Panc1 (cell line): ENCODE data around the gene LETMD1. TPM values are rescaled to one million over a fixed set of nuclear protein-coding genes. Genes with fewer than 3 reads are reported as not detected.
"Not testable (repeated sequence)": the region's sequence is repeated elsewhere in the genome, so short reads cannot be mapped to it uniquely, and the experiment has no call there.

Source experiments
- ATAC-seq: fragments of 200-7000 bp; cut with Tn5 transposase; 2 replicates; pipeline ENCODE4 v1.9.1; 2020; ENCODE audit warnings: mild to moderate bottlenecking, moderate library complexity
- BruUV-seq: library from RNA; stranded (reverse); fragments of 400-500 nt; replicated peaks from 2 replicates; lab custom pipeline; 2021; lab: Mats Ljungman, UMichigan
- CTCF ChIA-PET: fragments of 300-600 bp; sonication (Branson Sonifier 250); formaldehyde crosslinking; loops from one replicate; lab custom pipeline; 2022; ENCODE audit warnings: antibody characterized with exemption; lab: Charles Lee
- POLR2A ChIA-PET: fragments of 300-600 bp; sonication (Branson Sonifier 250); formaldehyde crosslinking; loops from one replicate; lab custom pipeline; 2022; ENCODE audit warnings: antibody characterized with exemption; lab: Charles Lee
- DNase-seq: peaks from one replicate; pipeline ENCODE4 v3.0.0-alpha.2; 2010; ENCODE audit warnings: low read depth, low spot score
- H3K27ac ChIP-seq: 2 replicates; pipeline ENCODE4 v1.5.1; 2011; ENCODE audit warnings: mild to moderate bottlenecking, low read length, inconsistent platforms
- H3K27me3 ChIP-seq: fragments of 200-500 bp; sonication (Bioruptor generic); 2 replicates; pipeline ENCODE4 v1.6.0; 2014; ENCODE audit warnings: low read length, inconsistent platforms; ENCODE audit not compliant: control insufficient read depth, insufficient read depth
- H3K36me3 ChIP-seq: fragments of 200-500 bp; sonication (Bioruptor generic); 2 replicates; pipeline ENCODE4 v1.5.1; 2014; ENCODE audit warnings: inconsistent platforms, mild to moderate bottlenecking, low read length, moderate library complexity; ENCODE audit not compliant: control insufficient read depth, insufficient read depth
- H3K4me1 ChIP-seq: 2 replicates; pipeline ENCODE4 v1.5.1; 2011; ENCODE audit warnings: inconsistent platforms, mild to moderate bottlenecking, low read length, moderate library complexity; ENCODE audit not compliant: control insufficient read depth, insufficient read depth
- H3K4me3 ChIP-seq, 2 experiments: 2 replicates each; pipeline ENCODE4 v1.5.1; 2011 to 2012; ENCODE audit warnings: low read depth in 2 of 2, low read length in 2 of 2, mild to moderate bottlenecking in 2 of 2, inconsistent platforms in 1 of 2, moderate library complexity in 1 of 2
- H3K9me3 ChIP-seq: fragments of 200-500 bp; sonication (Bioruptor generic); 2 replicates; pipeline ENCODE4 v1.5.1; 2014; ENCODE audit warnings: low read depth, mild to moderate bottlenecking, inconsistent platforms, low read length, moderate library complexity; ENCODE audit not compliant: control insufficient read depth, insufficient read depth
- CTCF ChIP-seq: fragments of 450-650 bp; IDR thresholded peaks from 2 replicates; pipeline ENCODE4 v1.5.1; 2017; ENCODE audit warnings: mild to moderate bottlenecking
- POLR2AphosphoS5 ChIP-seq: IDR thresholded peaks from 2 replicates; pipeline ENCODE4 v1.6.1; 2012; ENCODE audit warnings: mild to moderate bottlenecking, low read depth, low read length, moderate library complexity
- REST ChIP-seq, 2 experiments: IDR thresholded peaks; 2 replicates each; pipeline ENCODE4 v1.6.1; 2011 to 2012; ENCODE audit warnings: low read depth in 2 of 2, control low read depth in 1 of 2, low read length in 1 of 2, mild to moderate bottlenecking in 1 of 2, moderate library complexity in 1 of 2; ENCODE audit not compliant: insufficient read depth in 1 of 2
- SIN3A ChIP-seq: IDR thresholded peaks from 2 replicates; pipeline ENCODE4 v1.6.1; 2012; ENCODE audit warnings: low read depth, mild to moderate bottlenecking, low read length, moderate library complexity, borderline replicate concordance; ENCODE audit not compliant: insufficient read depth
- TCF7L2 ChIP-seq: IDR thresholded peaks from 2 replicates; pipeline ENCODE4 v1.6.1; 2011; ENCODE audit warnings: mild to moderate bottlenecking, low read depth, low read length, inconsistent platforms
- in situ Hi-C: cut with HindIII; loops from 2 replicates; pipeline ENCODE4 v1.10.0; 2016; ENCODE audit warnings: low sequenced_read_pairs, low pct_unique_long_range_greater_than_20kb
- intact Hi-C: fragments of 100-400 bp; cut with micrococcal nuclease; formaldehyde crosslinking; loops from one replicate; pipeline ENCODE4 v1.10.0; 2022; ENCODE audit not compliant: unreplicated experiment
- total RNA-seq: library from RNA; stranded (reverse); gene quantifications from one replicate; pipeline ENCODE4 v1.2.1, GENCODE V29; 2021; ENCODE audit not compliant: unreplicated experiment

LETMD1 gene
- total RNA-seq, 1 experiment from 2014 or later, result 47.9 TPM

DNA sequence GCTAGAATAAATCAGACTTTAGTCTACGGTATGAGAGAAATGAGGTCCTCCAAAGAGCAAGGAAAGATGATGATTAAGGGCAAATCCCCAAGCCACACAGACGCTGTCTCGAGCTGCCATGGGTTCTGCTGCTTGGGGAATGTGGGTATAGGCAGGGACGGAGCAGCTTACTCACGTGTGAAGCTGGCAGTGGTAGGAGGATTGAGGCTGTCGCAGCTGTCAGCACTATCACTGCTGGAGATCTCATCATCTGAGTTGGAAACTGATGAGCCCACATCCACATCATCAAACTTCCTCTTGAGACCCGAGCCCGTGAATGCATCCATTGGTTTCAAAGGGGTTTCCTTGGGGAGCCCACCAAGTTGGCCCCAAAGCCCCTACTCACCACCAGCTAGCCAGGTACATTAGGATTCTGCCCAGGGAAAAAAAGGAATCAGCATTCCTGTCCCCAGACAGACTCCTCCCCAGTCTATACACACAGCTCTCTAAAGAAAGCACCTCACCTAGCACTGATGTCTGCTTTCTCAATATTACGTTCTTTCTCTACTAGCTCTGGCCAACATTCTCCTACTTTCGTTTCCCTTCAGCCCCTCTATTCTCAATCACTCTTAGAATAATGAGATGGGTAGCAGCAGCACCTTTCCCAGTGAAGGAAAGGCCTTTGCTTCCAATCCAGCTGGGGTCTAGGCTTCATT, 28.3 kb downstream of the LETMD1 start:
- in situ Hi-C loops (no loop called here), intact Hi-C loops (no loop called here)
- DNase-seq (no peak), ATAC-seq (no peak)
- TF ChIP-seq TCF7L2, result no peak
- no peak for TF ChIP-seq REST (IDR thresholded peaks at IDR 0.05; ENCODE audit: insufficient read depth in 1 of 2, low read depth in 2 of 2, low read length in 1 of 2)
- no peak for TF ChIP-seq CTCF
- no peak for TF ChIP-seq POLR2AphosphoS5
- TF ChIP-seq SIN3A, result no peak
- H3K27ac ChIP-seq, result no peak overlapping the region
- POLR2A ChIA-PET, result interaction anchor here (0.7 kb wide), 1 partner anchor 11 kb away, joined by 13 read pairs; no protein-coding TSS in a partner anchor
- H3K36me3 ChIP-seq, result no peaks in the 10 kb centered on the region
- H3K9me3 ChIP-seq, result no peaks in the 10 kb centered on the region
- CTCF ChIA-PET, result no interaction called here
- TSS peak; percentile 6 for BruUV-seq
- peaks cover 2% of the 10 kb centered on the region for H3K4me1 ChIP-seq
- H3K27me3 ChIP-seq, result no peaks in the 10 kb centered on the region
- no peak overlapping the region for H3K4me3 ChIP-seq

DNA sequence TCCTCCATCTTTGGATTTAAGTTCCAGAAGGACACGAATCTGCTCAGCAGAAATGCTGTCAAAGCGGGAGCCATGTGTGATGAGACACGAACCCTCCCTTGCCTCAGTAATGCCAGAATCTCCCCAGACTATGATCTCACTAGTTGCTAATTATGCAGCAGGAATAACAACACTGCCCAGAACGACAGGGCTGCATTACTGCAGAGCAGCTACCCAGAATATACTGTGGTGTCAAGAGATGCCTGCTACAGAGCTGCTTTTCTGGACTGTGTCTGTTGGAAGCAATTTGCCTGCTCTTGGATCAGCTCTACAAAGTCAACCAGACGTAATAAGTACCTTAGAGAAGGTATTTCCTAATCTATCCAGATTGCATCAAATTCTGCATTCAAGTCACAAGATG, 29.8 kb downstream of the LETMD1 start:
- Histone ChIP-seq H3K27ac (no peak overlapping the region), H3K9me3 (no peaks in the 10 kb centered on the region), H3K36me3 (peaks cover 2% of the 10 kb centered on the region; the same call in 1 of the 2 replicates), H3K4me1 (peaks cover 9% of the 10 kb centered on the region), H3K27me3 (no peaks in the 10 kb centered on the region), H3K4me3 (no peak overlapping the region)
- no peak for TF ChIP-seq POLR2AphosphoS5
- TF ChIP-seq REST (IDR thresholded peaks at IDR 0.05; ENCODE audit: insufficient read depth in 1 of 2, low read depth in 2 of 2, low read length in 1 of 2), result no peak
- TF ChIP-seq TCF7L2, result no peak
- TF ChIP-seq CTCF, result no peak
- no peak for TF ChIP-seq SIN3A
- in situ Hi-C loops, result no loop called here
- ChIA-PET CTCF (no interaction called here), POLR2A (interaction anchor here (0.6 kb wide), 1 partner anchor 1081 kb away, joined by 5 read pairs; no protein-coding TSS in a partner anchor)
- ATAC-seq (no peak), DNase-seq (no peak)
- BruUV-seq, result no TSS peak
- intact Hi-C loops, result no loop called here

DNA sequence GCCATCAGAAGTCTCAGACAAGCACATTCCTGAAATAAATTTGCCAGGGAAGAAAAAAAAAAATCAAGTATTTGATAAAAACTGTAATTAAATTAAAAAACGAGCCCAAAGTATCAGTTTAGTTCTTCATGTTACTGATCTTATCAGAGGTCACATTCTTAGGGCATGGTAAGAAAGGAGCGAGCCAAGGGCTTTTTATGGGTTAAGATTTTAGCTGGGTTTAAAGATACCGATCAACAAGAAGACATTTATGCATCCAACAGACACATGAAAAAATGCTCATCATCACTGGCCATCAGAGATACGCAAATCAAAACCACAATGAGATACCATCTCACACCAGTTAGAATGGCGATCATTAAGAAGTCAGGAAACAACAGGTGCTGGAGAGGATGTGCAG, 30.2 kb downstream of the LETMD1 start:
- H3K27ac ChIP-seq, POLR2A ChIA-PET, in situ Hi-C loops, H3K4me1 ChIP-seq, intact Hi-C loops, H3K9me3 ChIP-seq, H3K4me3 ChIP-seq, ATAC-seq, DNase-seq, H3K36me3 ChIP-seq, CTCF ChIA-PET, BruUV-seq, H3K27me3 ChIP-seq: not testable (repeated sequence)
